Thyroid gland (tissue), 4 donors: ENCODE data around the gene DAGLA. TPM values are rescaled to one million over a fixed set of nuclear protein-coding genes. Genes with fewer than 3 reads are reported as not detected.

Experiments
- DNase-seq, 2 donors: peaks; one replicate each; pipeline ENCODE4 v3.0.0-alpha.2; 2019
- H3K27ac ChIP-seq, 3 donors: fragments of 200-600 bp; sonication (generic); 1 replicate in 2 of 3; 2 replicates in 1 of 3; pipeline ENCODE4 v1.5.1; 2016 to 2019; ENCODE audit warnings: mild to moderate bottlenecking in 1 of 3, moderate library complexity in 1 of 3
- H3K27me3 ChIP-seq: fragments of 200-600 bp; sonication (generic); one replicate; pipeline ENCODE4 v1.5.1; 2019
- H3K36me3 ChIP-seq, 2 donors: fragments of 200-600 bp; sonication (generic); one replicate each; pipeline ENCODE4 v1.5.1; 2016 to 2019
- H3K4me1 ChIP-seq, 2 donors: fragments of 200-600 bp; sonication (generic); one replicate each; pipeline ENCODE4 v1.5.1; 2017 to 2019
- H3K4me3 ChIP-seq, 3 donors: fragments of 200-600 bp; sonication (generic); replicated peaks in 1 of 3; 1 replicate in 2 of 3; 2 replicates in 1 of 3; pipeline ENCODE4 v1.5.1; 2016; ENCODE audit warnings: mild to moderate bottlenecking in 1 of 3
- H3K9me3 ChIP-seq: fragments of 200-600 bp; sonication (generic); one replicate; pipeline ENCODE4 v1.5.1; 2017
- CTCF ChIP-seq, 6 experiments: fragments of 200-600 bp in 3 of 6; fragments of 450-650 bp in 3 of 6; sonication (generic) in 3 of 6; IDR thresholded peaks; one replicate each; pipeline ENCODE4 v1.5.1; 2016 to 2019; ENCODE audit warnings: antibody characterized with exemption in 6 of 6, mild to moderate bottlenecking in 2 of 6, inconsistent platforms in 1 of 6, moderate library complexity in 1 of 6
- POLR2A ChIP-seq, 2 donors: fragments of 450-650 bp; IDR thresholded peaks; one replicate each; pipeline ENCODE4 v1.6.1; 2017; ENCODE audit warnings: antibody characterized with exemption in 2 of 2, mild to moderate bottlenecking in 2 of 2, moderate library complexity in 1 of 2
- WGBS, 2 donors: methylation state at CpG; one replicate each; pipeline ENCODE4 v1.1.5; 2017; 5-methylcytosine and 5-hydroxymethylcytosine counted together
- intact Hi-C: fragments of 100-400 bp; cut with DNase I; formaldehyde crosslinking; loops from one replicate; pipeline ENCODE4 v1.15.1; 2023
- total RNA-seq, 4 donors: library from RNA; depleted of rRNA; stranded (reverse); fragments of >200 nt; gene quantifications; one replicate each; pipeline ENCODE4 v1.2.3, GENCODE V29; 2016

Gene DAGLA
- total RNA-seq, 4 donors from 2014 or later, result 1.7 to 2.8 (median 1.9) TPM

DNA sequence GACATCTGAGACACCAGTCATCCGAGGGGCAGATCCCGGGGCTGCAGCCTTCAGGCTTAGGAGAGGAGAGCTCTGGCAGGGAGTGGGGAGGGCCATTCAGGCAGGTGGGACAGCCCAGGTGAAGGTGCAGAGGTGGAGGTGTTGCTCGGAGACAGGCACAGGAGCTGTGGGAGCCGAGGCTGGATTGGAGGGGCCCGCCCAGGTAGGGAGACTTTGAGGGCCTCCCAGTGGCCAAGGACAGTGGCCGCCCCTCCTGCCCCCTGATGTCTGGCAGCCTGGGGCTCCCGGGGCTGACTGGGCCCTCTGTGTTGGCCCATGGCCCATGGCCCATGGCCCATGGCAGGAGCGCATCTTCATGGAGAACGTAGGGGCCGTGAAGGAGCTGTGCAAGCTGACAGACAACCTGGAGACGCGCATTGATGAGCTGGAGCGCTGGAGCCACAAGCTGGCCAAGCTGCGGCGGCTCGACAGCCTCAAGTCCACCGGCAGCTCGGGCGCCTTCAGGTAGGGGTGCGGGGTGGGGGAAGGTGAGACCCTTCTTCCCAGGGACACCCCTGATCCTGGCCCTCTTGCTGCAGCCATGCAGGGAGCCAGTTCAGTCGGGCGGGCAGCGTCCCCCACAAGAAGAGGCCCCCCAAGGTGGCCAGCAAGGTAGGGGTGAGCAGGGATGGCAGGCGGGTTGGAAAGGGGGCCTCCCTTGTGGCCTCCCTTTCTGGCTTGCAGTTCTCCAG is 98.9 kb downstream of the DAGLA start:
- Histone ChIP-seq H3K27me3 (no peaks in the 10 kb centered on the region), H3K9me3 (no peaks in the 10 kb centered on the region), H3K4me3 (no peak overlapping the region), H3K36me3 (no peaks in the 10 kb centered on the region), H3K4me1 (peaks cover 7 to 9% of the 10 kb centered on the region in 2 donors), H3K27ac (no peak overlapping the region)
- intact Hi-C loops, result no loop called here
- 71 to 82% methylated on average over 5 to 21 of the region's 24 CpGs for WGBS, 2 donors
- DNase-seq, result no peak
- TF ChIP-seq CTCF (IDR thresholded peaks at IDR 0.05), result no peak
- no peak for TF ChIP-seq POLR2A (IDR thresholded peaks at IDR 0.05)

DNA sequence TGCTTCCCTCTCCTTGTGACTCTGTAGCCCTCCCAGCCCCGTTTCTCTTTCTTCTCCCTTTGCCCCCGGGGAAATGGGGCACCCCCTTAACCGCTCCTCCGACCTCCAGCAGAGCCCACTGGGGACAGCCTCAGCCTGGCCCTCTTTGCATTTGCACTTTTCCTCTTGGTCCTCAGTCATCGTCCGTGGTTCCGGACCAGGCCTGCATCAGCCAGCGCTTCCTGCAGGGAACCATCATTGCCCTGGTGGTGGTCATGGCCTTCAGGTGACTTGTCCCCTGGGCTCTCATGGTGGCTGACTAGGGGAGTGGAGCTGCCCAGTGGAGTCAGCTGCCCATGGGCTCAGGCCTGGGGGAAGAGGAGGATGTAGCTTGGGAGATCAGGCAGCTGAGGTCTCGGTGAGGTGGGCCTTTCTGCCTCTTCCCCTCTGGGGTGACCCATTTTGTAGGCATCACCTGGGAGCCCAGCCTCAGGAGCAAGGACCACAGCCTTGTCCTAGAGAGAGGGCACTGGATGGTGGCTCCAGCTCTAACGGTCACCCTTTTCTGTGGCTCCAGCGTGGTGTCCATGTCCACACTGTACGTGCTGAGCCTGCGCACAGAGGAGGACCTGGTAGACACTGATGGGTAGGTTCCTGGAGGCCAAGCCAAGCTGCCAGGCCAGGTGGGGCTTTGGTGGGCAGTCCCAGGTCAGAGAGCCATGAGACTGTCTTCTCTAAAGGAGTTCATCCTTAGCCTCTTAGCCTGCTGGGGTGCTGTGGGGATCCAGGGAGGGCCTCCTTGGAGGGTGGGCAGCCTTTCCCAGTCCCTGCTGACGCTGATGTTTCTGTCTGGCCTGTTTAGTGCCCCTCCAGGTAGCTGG is 99.7 kb downstream of the DAGLA start:
- Histone ChIP-seq H3K4me3 (no peak overlapping the region), H3K27me3 (no peaks in the 10 kb centered on the region), H3K27ac (no peak overlapping the region), H3K9me3 (no peaks in the 10 kb centered on the region), H3K36me3 (peaks cover 0 to 4% of the 10 kb centered on the region in 2 donors), H3K4me1 (peaks cover 7 to 9% of the 10 kb centered on the region in 2 donors)
- no peak for TF ChIP-seq CTCF (IDR thresholded peaks at IDR 0.05)
- TF ChIP-seq POLR2A (IDR thresholded peaks at IDR 0.05), result no peak
- intact Hi-C loops, result no loop called here
- DNase-seq, result no peak
- WGBS, 2 donors, result 89 to 95% methylated on average over 14 of the region's 14 CpGs

DNA sequence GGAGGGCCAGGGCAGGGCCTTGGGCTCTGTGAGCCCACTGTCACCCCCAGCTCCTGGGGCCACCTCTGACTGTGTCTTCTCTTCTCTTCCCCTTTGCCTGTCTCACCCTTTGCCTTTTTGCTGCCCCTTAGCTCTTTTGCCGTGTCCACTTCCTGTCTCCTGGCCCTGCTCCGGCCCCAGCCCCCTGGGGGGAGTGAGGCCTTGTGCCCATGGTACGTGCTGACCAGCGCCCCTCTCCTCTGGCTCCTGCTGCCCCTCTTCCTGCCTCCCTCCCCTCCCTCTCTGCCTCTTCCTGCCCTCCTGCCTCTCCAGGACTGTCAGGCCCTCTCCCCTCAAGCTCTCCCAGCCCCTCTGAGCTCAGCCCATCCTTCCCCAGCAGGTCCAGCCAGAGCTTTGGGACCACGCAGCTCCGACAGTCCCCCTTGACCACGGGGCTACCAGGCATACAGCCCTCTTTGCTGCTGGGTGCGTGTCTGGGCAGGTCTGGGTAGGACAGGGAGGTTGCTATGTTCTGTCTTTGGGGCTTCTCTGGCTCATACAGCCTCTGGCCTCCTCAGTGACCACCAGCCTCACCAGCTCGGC is 100.5 kb downstream of the DAGLA start:
- Histone ChIP-seq H3K4me1 (peaks cover 7 to 9% of the 10 kb centered on the region in 2 donors), H3K27me3 (no peaks in the 10 kb centered on the region), H3K4me3 (no peak overlapping the region), H3K36me3 (peaks cover 0 to 4% of the 10 kb centered on the region in 2 donors), H3K9me3 (no peaks in the 10 kb centered on the region), H3K27ac (no peak overlapping the region)
- no peak for TF ChIP-seq CTCF (IDR thresholded peaks at IDR 0.05)
- no peak for TF ChIP-seq POLR2A (IDR thresholded peaks at IDR 0.05)
- DNase-seq, result no peak
- intact Hi-C loops, result no loop called here
- WGBS, 2 donors, result 81 to 82% methylated on average over 9 of the region's 9 CpGs

GRCh38 chr11:61781585-61781984 is 101.4 kb downstream of the DAGLA start:
- peaks cover 7 to 9% of the 10 kb centered on the region in 2 donors for H3K4me1 ChIP-seq
- WGBS, 2 donors, result 70 to 75% methylated on average over 1 to 2 of the region's 5 CpGs
- H3K36me3 ChIP-seq, result peaks cover 1 to 7% of the 10 kb centered on the region in 2 donors
- H3K27ac ChIP-seq, result no peak overlapping the region
- intact Hi-C loops, result no loop called here
- H3K27me3 ChIP-seq, result no peaks in the 10 kb centered on the region
- TF ChIP-seq CTCF (IDR thresholded peaks at IDR 0.05) (no peak), POLR2A (IDR thresholded peaks at IDR 0.05) (no peak)
- H3K9me3 ChIP-seq, result no peaks in the 10 kb centered on the region
- H3K4me3 ChIP-seq, result no peak overlapping the region
- no peak for DNase-seq
